Measurements from ENCODE around the gene FCHSD2.

DNA sequence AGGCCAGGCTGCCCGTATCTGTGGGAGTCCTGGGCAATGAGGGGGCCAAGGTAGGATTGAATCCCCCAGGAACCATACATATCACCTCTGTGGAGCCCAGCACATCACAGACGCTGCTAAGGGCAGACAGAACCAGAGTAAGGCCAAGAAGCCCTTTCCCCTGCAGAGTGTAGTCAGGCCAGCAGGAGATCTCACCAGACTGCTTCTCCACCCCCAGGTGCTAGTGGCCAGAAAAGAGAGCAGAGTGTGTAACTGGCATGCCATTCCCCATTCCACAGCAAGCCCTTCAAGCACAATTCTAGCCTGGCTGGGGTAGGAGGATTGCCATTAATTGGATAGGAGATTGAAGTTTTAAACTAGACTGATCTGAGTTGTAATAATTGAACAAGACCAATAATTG, 28.0 kb upstream of the FCHSD2 start:
- TF ChIP-seq EGR1 (IDR thresholded peaks at IDR 0.05; ENCODE audit: borderline replicate concordance, low read depth, low read length) (no peak), POLR2A (IDR thresholded peaks at IDR 0.05; ENCODE audit: control extremely low read depth in 1 of 2, low read depth in 2 of 2, low read length in 2 of 2) (no peak), TCF12 (IDR thresholded peaks at IDR 0.05; ENCODE audit: low read depth, low read length) (no peak), EP300 (IDR thresholded peaks at IDR 0.05; ENCODE audit: borderline replicate concordance in 1 of 2, low read depth in 2 of 2, low read length in 2 of 2) (no peak), GABPA (IDR thresholded peaks at IDR 0.05; ENCODE audit: borderline replicate concordance, insufficient read depth, low read length) (no peak), TBP (IDR thresholded peaks at IDR 0.05; ENCODE audit: low read depth, low read length) (no peak), POLR2AphosphoS5 (IDR thresholded peaks at IDR 0.05; ENCODE audit: low read depth, low read length) (no peak), SRF (IDR thresholded peaks at IDR 0.05; ENCODE audit: low read depth, low read length) (no peak)
- TF ChIP-seq, protein P1, sequence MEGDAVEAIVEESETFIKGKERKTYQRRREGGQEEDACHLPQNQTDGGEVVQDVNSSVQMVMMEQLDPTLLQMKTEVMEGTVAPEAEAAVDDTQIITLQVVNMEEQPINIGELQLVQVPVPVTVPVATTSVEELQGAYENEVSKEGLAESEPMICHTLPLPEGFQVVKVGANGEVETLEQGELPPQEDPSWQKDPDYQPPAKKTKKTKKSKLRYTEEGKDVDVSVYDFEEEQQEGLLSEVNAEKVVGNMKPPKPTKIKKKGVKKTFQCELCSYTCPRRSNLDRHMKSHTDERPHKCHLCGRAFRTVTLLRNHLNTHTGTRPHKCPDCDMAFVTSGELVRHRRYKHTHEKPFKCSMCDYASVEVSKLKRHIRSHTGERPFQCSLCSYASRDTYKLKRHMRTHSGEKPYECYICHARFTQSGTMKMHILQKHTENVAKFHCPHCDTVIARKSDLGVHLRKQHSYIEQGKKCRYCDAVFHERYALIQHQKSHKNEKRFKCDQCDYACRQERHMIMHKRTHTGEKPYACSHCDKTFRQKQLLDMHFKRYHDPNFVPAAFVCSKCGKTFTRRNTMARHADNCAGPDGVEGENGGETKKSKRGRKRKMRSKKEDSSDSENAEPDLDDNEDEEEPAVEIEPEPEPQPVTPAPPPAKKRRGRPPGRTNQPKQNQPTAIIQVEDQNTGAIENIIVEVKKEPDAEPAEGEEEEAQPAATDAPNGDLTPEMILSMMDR (IDR thresholded peaks at IDR 0.05; ENCODE audit: control extremely low read depth in 1 of 3, insufficient read depth in 1 of 3, low read depth in 1 of 3, low read length in 3 of 3) = no peak
